Keratinocyte (primary cell): ENCODE data around the gene TIMM10. TPM values are rescaled to one million over a fixed set of nuclear protein-coding genes. Genes with fewer than 3 reads are reported as not detected.

Experiments
- DNase-seq: peaks from one replicate; pipeline ENCODE4 v3.0.0-alpha.2; 2011; ENCODE audit warnings: low read depth, missing footprints, low spot score
- FAIRE-seq: peaks from 2 replicates; lab custom pipeline; 2011; peaks lifted over from hg19 to GRCh38; lab: Jason Lieb, UNC
- H2AFZ ChIP-seq: 2 replicates; pipeline ENCODE4 v1.6.0; 2012; ENCODE audit warnings: low read length, control low read depth, inconsistent platforms; ENCODE audit not compliant: control insufficient read depth
- H3K27ac ChIP-seq: 2 replicates; pipeline ENCODE4 v1.5.1; 2011; ENCODE audit warnings: low read length; ENCODE audit not compliant: control insufficient read depth, insufficient read depth
- H3K27me3 ChIP-seq: 3 replicates; pipeline ENCODE4 v1.6.0; 2011; ENCODE audit warnings: low read length; ENCODE audit not compliant: control insufficient read depth, insufficient read depth; ENCODE audit errors: extremely low read depth
- H3K36me3 ChIP-seq, 2 experiments: 2 replicates in 1 of 2; 3 replicates in 1 of 2; pipeline ENCODE4 v1.5.1; 2011; ENCODE audit warnings: low read length in 2 of 2, mild to moderate bottlenecking in 1 of 2; ENCODE audit not compliant: control insufficient read depth in 2 of 2, insufficient read depth in 2 of 2; ENCODE audit errors: extremely low read depth in 1 of 2
- H3K4me1 ChIP-seq: 3 replicates; pipeline ENCODE4 v1.5.1; 2011; ENCODE audit warnings: low read length; ENCODE audit not compliant: control insufficient read depth, insufficient read depth; ENCODE audit errors: extremely low read depth
- H3K4me2 ChIP-seq: 3 replicates; pipeline ENCODE4 v1.6.0; 2011; ENCODE audit warnings: low read depth, low read length; ENCODE audit not compliant: control insufficient read depth, insufficient read depth; ENCODE audit errors: extremely low read depth
- H3K4me3 ChIP-seq, 3 experiments: fragments of 200-600 bp in 1 of 3; sonication (generic) in 1 of 3; 2 replicates in 2 of 3; 3 replicates in 1 of 3; pipeline ENCODE4 v1.5.1; 2011 to 2016; ENCODE audit warnings: low read length in 3 of 3, mild to moderate bottlenecking in 3 of 3, control low read depth in 2 of 3, inconsistent platforms in 1 of 3, low read depth in 1 of 3, mixed read lengths in 1 of 3, mixed run types in 1 of 3, moderate library complexity in 1 of 3; ENCODE audit not compliant: control insufficient read depth in 2 of 3, insufficient read depth in 2 of 3; ENCODE audit errors: extremely low read depth in 1 of 3
- H3K79me2 ChIP-seq: 2 replicates; pipeline ENCODE4 v1.6.0; 2012; ENCODE audit warnings: low read length; ENCODE audit not compliant: control insufficient read depth, insufficient read depth
- H3K9ac ChIP-seq: 3 replicates; pipeline ENCODE4 v1.6.0; 2011; ENCODE audit warnings: low read length; ENCODE audit not compliant: control insufficient read depth, insufficient read depth; ENCODE audit errors: extremely low read depth
- H3K9me1 ChIP-seq: 3 replicates; pipeline ENCODE4 v1.6.0; 2011; ENCODE audit warnings: low read length; ENCODE audit not compliant: control insufficient read depth, insufficient read depth; ENCODE audit errors: extremely low read depth
- H3K9me3 ChIP-seq: 2 replicates; pipeline ENCODE4 v1.5.1; 2012; ENCODE audit warnings: low read depth, low read length; ENCODE audit not compliant: control insufficient read depth
- H4K20me1 ChIP-seq: 3 replicates; pipeline ENCODE4 v1.6.0; 2011; ENCODE audit warnings: low read length; ENCODE audit not compliant: control insufficient read depth, insufficient read depth; ENCODE audit errors: extremely low read depth
- EZH2 ChIP-seq: IDR thresholded peaks from one replicate; pipeline ENCODE4 v1.6.1; 2012; ENCODE audit warnings: inconsistent platforms, mild to moderate bottlenecking, low read length, moderate library complexity
- dilution Hi-C: fragments of 300-500 bp; cut with MboI; formaldehyde crosslinking; loops from one replicate; pipeline ENCODE4 v1.7.0; 2020; ENCODE audit warnings: low sequenced_read_pairs; ENCODE audit not compliant: extremely low pct_ligation_motif_present
- polyA plus RNA-seq, 5 experiments: library from polyadenylated mRNA; depleted of rRNA in 3 of 5; stranded (reverse) in 3 of 5; stranded (forward) in 1 of 5; unstranded in 1 of 5; fragments of >200 nt; gene quantifications; 1 replicate in 1 of 5; 2 replicates in 3 of 5; 3 replicates in 1 of 5; pipeline versions ENCODE4 v1.2.1 to v1.2.3, GENCODE V29; 2011 to 2012; ENCODE audit warnings: missing spikeins in 2 of 5, low read depth in 1 of 5, low replicate concordance in 1 of 5
- TF ChIP-seq, protein P1 (sequence below), 3 experiments: IDR thresholded peaks in 1 of 3; conservative IDR thresholded peaks in 1 of 3; optimal IDR thresholded peaks in 1 of 3; 2 replicates in 2 of 3; 3 replicates in 1 of 3; pipeline versions ENCODE3 to v1.5.1; 2011; ENCODE audit warnings: low read length in 3 of 3, mild to moderate bottlenecking in 3 of 3, moderate library complexity in 2 of 3, control low read depth in 1 of 3, inconsistent platforms in 1 of 3; ENCODE audit not compliant: insufficient read depth in 2 of 3; ENCODE audit errors: extremely low read depth in 1 of 3

TIMM10 gene
- polyA plus RNA-seq, 1 donor (not counting 4 experiments of a cell fraction or from before 2014, with no cell fraction given) = 92.2 TPM

DNA sequence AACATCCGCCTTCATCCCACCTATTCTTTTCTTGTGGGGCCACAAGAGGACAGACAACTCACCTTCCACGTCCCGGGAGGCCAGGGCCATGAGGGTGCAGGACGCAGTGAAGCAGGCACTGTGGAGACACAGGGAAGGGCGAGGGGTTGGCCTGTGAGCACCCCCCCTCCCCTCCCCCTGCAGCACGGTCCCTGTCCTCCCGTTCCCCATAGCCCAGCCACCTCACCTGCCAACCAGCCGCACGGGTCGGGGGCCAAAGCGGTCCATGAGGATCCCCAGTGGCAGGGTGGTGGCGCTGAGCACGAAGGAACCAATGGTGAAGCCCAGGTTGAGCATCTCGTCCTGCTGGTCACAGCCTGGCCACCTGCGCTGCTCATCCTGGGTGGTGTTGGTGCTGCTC, 29.6 kb downstream of the TIMM10 start:
- no peak overlapping the region for H3K27ac ChIP-seq

DNA sequence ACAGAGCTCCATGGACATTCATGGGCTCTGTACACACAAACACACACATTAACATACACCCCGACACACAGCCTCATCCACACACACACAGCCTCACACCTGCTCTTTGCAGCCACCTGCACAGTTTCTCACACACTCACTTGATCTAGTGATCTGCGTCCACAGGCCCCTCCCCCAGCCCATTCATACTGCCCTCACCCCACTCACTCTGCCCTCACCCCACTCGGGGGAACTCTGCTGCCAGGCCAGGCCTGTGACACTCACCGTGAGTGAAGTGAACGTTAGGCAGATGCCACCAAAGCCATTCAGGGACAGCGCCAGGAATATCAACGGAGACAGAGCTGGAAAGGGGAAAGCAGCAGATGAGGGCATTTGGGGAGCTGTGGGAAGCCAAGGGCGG, 30.0 kb downstream of the TIMM10 start:
- H3K9me3 ChIP-seq = no peaks in the 10 kb centered on the region
- H4K20me1 ChIP-seq = no peaks in the 10 kb centered on the region
- DNase-seq (no peak), FAIRE-seq (no peak)
- no peaks in the 10 kb centered on the region for H3K36me3 ChIP-seq
- H2AFZ ChIP-seq = no peak overlapping the region
- no peaks in the 10 kb centered on the region for H3K79me2 ChIP-seq
- dilution Hi-C loops = no loop called here
- no peak overlapping the region for H3K4me3 ChIP-seq
- H3K27me3 ChIP-seq = no peaks in the 10 kb centered on the region
- no peak overlapping the region for H3K27ac ChIP-seq
- H3K9me1 ChIP-seq = no peaks in the 10 kb centered on the region
- TF ChIP-seq, protein P1, sequence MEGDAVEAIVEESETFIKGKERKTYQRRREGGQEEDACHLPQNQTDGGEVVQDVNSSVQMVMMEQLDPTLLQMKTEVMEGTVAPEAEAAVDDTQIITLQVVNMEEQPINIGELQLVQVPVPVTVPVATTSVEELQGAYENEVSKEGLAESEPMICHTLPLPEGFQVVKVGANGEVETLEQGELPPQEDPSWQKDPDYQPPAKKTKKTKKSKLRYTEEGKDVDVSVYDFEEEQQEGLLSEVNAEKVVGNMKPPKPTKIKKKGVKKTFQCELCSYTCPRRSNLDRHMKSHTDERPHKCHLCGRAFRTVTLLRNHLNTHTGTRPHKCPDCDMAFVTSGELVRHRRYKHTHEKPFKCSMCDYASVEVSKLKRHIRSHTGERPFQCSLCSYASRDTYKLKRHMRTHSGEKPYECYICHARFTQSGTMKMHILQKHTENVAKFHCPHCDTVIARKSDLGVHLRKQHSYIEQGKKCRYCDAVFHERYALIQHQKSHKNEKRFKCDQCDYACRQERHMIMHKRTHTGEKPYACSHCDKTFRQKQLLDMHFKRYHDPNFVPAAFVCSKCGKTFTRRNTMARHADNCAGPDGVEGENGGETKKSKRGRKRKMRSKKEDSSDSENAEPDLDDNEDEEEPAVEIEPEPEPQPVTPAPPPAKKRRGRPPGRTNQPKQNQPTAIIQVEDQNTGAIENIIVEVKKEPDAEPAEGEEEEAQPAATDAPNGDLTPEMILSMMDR (optimal IDR thresholded peaks at IDR 0.05 in 1 of 3, IDR thresholded peaks at IDR 0.05 in 1 of 3, conservative IDR thresholded peaks at IDR 0.05 in 1 of 3; ENCODE audit: extremely low read depth in 1 of 3, insufficient read depth in 2 of 3, low read length in 3 of 3) = no peak
- TF ChIP-seq EZH2 = no peak
- no peak overlapping the region for H3K9ac ChIP-seq
- H3K4me1 ChIP-seq = peaks cover 9% of the 10 kb centered on the region
- H3K4me2 ChIP-seq = no peak overlapping the region

More for the DNA sequence above, 29.6 kb downstream of the TIMM10 start:
- Histone ChIP-seq H3K4me3 (no peak overlapping the region), H2AFZ (no peak overlapping the region), H3K4me2 (no peak overlapping the region), H3K36me3 (no peaks in the 10 kb centered on the region), H3K9ac (no peak overlapping the region), H3K79me2 (no peaks in the 10 kb centered on the region), H3K9me3 (no peaks in the 10 kb centered on the region), H3K27me3 (no peaks in the 10 kb centered on the region), H3K4me1 (peaks cover 9% of the 10 kb centered on the region), H3K9me1 (no peaks in the 10 kb centered on the region), H4K20me1 (no peaks in the 10 kb centered on the region)
- FAIRE-seq (no peak), DNase-seq (no peak)
- dilution Hi-C loops = no loop called here
- TF ChIP-seq, protein P1 (optimal IDR thresholded peaks at IDR 0.05 in 1 of 3, IDR thresholded peaks at IDR 0.05 in 1 of 3, conservative IDR thresholded peaks at IDR 0.05 in 1 of 3; ENCODE audit: extremely low read depth in 1 of 3, insufficient read depth in 2 of 3, low read length in 3 of 3) = no peak
- TF ChIP-seq EZH2 = no peak
